A549 (cell line): Measurements from ENCODE around the gene COMMD4. TPM values are rescaled to one million over a fixed set of nuclear protein-coding genes. Genes with fewer than 3 reads are reported as not detected.
"Not testable (repeated sequence)": the region's sequence is repeated elsewhere in the genome, so short reads cannot be mapped to it uniquely, and the experiment has no call there.

Experiments used
- ATAC-seq, 2 experiments: fragments of 200-7000 bp in 1 of 2; fragments of >200 bp in 1 of 2; cut with Nextera tagmentation in 1 of 2; cut with Tn5 transposase in 1 of 2; 3 replicates each; pipeline versions ENCODE4 v1.8.0 to v1.9.1; 2018 to 2020; ENCODE audit warnings: mild to moderate bottlenecking in 1 of 2, moderate library complexity in 1 of 2
- CTCF ChIA-PET: fragments of 300-600 bp; sonication (Branson Sonifier 250); formaldehyde crosslinking; extraction: SDS; loops from one replicate; lab custom pipeline; 2021; ENCODE audit warnings: antibody characterized with exemption, inconsistent platforms; lab: Yijun Ruan, JAX
- POLR2A ChIA-PET: fragments of 350-600 bp; formaldehyde crosslinking; extraction: SDS; loops from one replicate; lab custom pipeline; 2021; ENCODE audit warnings: antibody characterized with exemption, inconsistent platforms; lab: Yijun Ruan, JAX
- DNase-seq, 2 experiments: peaks; one replicate each; pipeline versions ENCODE4 v3.0.0 to v3.0.0-alpha.2; 2011 to 2016; ENCODE audit warnings: low read depth in 1 of 2, low spot score in 1 of 2
- FAIRE-seq: peaks from 2 replicates; lab custom pipeline; 2011; peaks lifted over from hg19 to GRCh38; lab: Jason Lieb, UNC
- H3K27ac ChIP-seq, 2 experiments: fragments of >200 bp; sonication (Bioruptor Twin); formaldehyde crosslinking; 3 replicates each; pipeline ENCODE4 v1.5.1; 2016 to 2017
- H3K4me1 ChIP-seq: fragments of >200 bp; sonication (Bioruptor Twin); formaldehyde crosslinking; 3 replicates; pipeline ENCODE4 v1.6.1; 2016
- H3K4me2 ChIP-seq: fragments of >200 bp; sonication (Bioruptor Twin); formaldehyde crosslinking; 3 replicates; pipeline ENCODE4 v1.6.1; 2016
- H3K4me3 ChIP-seq: fragments of >200 bp; sonication (Bioruptor Twin); formaldehyde crosslinking; 3 replicates; pipeline ENCODE4 v1.5.1; 2016
- H3K9me3 ChIP-seq: fragments of >200 bp; sonication (Bioruptor Twin); formaldehyde crosslinking; 3 replicates; pipeline ENCODE4 v1.6.1; 2016
- ATOH8 ChIP-seq: fragments of 250-450 bp; sonication (Bioruptor Pico); IDR thresholded peaks from 2 replicates; pipeline ENCODE4 v1.5.0; 2020; ENCODE audit warnings: low read depth, mild to moderate bottlenecking, moderate library complexity
- BHLHE40 ChIP-seq: IDR thresholded peaks from 2 replicates; pipeline ENCODE4 v1.6.1; 2012; ENCODE audit warnings: low read depth, low read length, inconsistent platforms
- CHD4 ChIP-seq: fragments of 200-600 bp; sonication (generic); IDR thresholded peaks from 2 replicates; pipeline ENCODE4 v1.6.1; 2016; ENCODE audit warnings: antibody characterized with exemption, mild to moderate bottlenecking, borderline replicate concordance
- CTCF ChIP-seq: fragments of >200 bp; sonication (Bioruptor Twin); formaldehyde crosslinking; IDR thresholded peaks from 3 replicates; pipeline ENCODE4 v1.5.1; 2016
- E2F6 ChIP-seq: IDR thresholded peaks from 2 replicates; pipeline ENCODE4 v1.6.1; 2012; ENCODE audit warnings: low read depth, borderline replicate concordance
- FOSB ChIP-seq: fragments of 250-450 bp; sonication (Bioruptor Pico); IDR thresholded peaks from 2 replicates; pipeline ENCODE4 v1.5.0; 2020; ENCODE audit warnings: mild to moderate bottlenecking, moderate library complexity
- GATA3 ChIP-seq: IDR thresholded peaks from 2 replicates; pipeline ENCODE4 v1.6.1; 2012; ENCODE audit warnings: borderline replicate concordance
- HOXA7 ChIP-seq: fragments of 250-450 bp; sonication (Bioruptor Pico); IDR thresholded peaks from 2 replicates; pipeline ENCODE4 v1.5.0; 2020; ENCODE audit warnings: mild to moderate bottlenecking, moderate library complexity
- POLR2A ChIP-seq: IDR thresholded peaks from 2 replicates; pipeline ENCODE4 v1.6.1; 2012; ENCODE audit warnings: mild to moderate bottlenecking, low read length
- RAD21 ChIP-seq, 2 experiments: fragments of >200 bp in 1 of 2; sonication (Bioruptor Twin) in 1 of 2; formaldehyde crosslinking in 1 of 2; IDR thresholded peaks in 1 of 2; conservative IDR thresholded peaks in 1 of 2; 2 replicates in 1 of 2; 3 replicates in 1 of 2; pipeline ENCODE4 v1.6.1; 2012 to 2018; ENCODE audit warnings: inconsistent platforms in 1 of 2
- RARB ChIP-seq: fragments of 250-450 bp; sonication (Bioruptor Pico); IDR thresholded peaks from 2 replicates; pipeline ENCODE4 v1.8.0; 2021; ENCODE audit warnings: mild to moderate bottlenecking, moderate library complexity
- RFX5 ChIP-seq: fragments of 450-650 bp; IDR thresholded peaks from 2 replicates; pipeline ENCODE4 v1.7.1; 2014; ENCODE audit warnings: antibody characterized with exemption, mild to moderate bottlenecking, moderate library complexity
- SMC3 ChIP-seq: fragments of >200 bp; sonication (Bioruptor Twin); formaldehyde crosslinking; IDR thresholded peaks from 3 replicates; pipeline ENCODE4 v1.6.1; 2018; ENCODE audit warnings: inconsistent platforms
- TFCP2L1 ChIP-seq: fragments of 250-450 bp; sonication (Bioruptor Pico); IDR thresholded peaks from 2 replicates; pipeline ENCODE4 v1.5.0; 2021; ENCODE audit warnings: mild to moderate bottlenecking
- ZNF302 ChIP-seq: fragments of 250-450 bp; sonication (Bioruptor Pico); IDR thresholded peaks from 2 replicates; pipeline ENCODE4 v1.9.0; 2021; ENCODE audit warnings: inconsistent platforms, mild to moderate bottlenecking, moderate library complexity
- ZSCAN20 ChIP-seq: fragments of 250-450 bp; sonication (Bioruptor Pico); IDR thresholded peaks from 2 replicates; pipeline ENCODE4 v1.8.0; 2022; ENCODE audit warnings: mild to moderate bottlenecking, moderate library complexity
- whole genome bisulfite sequencing: methylation state at CpG from one replicate; pipeline ENCODE4 v1.1.6; 2017; ENCODE audit errors: missing lambda C conversion rate; 5-methylcytosine and 5-hydroxymethylcytosine counted together
- polyA plus RNA-seq, 4 experiments: library from polyadenylated mRNA; depleted of rRNA in 3 of 4; stranded (reverse); fragments of >200 nt; fragmentation: RNase III in 1 of 4; extraction: RNeasy Plus Mini Kit Qiagen cat#74134 plus additional on column Dnase treatment in 1 of 4; gene quantifications; 2 replicates in 3 of 4; 3 replicates in 1 of 4; pipeline ENCODE4 v1.2.3, GENCODE V29; 2011 to 2017

The COMMD4 gene
- polyA plus RNA-seq, 2 of the 4 experiments (the other 2 are of a cell fraction): 88.0 to 220 TPM

- 11% methylated on average over 6 of the region's 6 CpGs for WGBS
- CTCF ChIA-PET: interaction anchor here (1.4 to 2.4 kb wide), 4 partner anchors 9 to 270 kb away, joined by 3 to 12 read pairs (median 5); no protein-coding TSS in a partner anchor
- peak overlapping the region; percentile 58 for H3K4me2 ChIP-seq
These were observed 36.6 kb upstream of the COMMD4 start for GRCh38 chr15:75299311-75299688.

DNA sequence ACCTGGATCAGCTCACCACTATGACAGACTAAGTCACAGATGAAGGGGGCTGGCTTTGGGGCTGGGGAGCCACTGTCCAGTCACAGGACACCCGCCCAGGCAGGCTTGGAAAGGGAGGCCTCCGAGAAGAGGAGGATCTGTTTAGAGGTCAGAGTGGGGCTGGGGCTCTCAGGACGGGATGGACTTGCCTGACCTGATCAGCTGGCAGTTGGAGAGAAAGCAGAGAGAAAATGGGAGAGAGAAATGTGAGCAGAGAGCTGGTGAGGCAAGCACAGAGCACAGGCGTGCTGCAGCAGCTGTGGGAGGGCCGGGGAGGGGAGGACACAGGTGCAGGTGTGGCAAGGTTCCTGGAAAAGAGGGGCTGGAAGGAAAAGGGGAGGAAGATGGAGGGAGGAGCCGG, 35.8 kb upstream of the COMMD4 start:
- H3K27ac ChIP-seq, H3K4me3 ChIP-seq, ATAC-seq, H3K4me2 ChIP-seq, H3K4me1 ChIP-seq, H3K9me3 ChIP-seq, POLR2A ChIA-PET, DNase-seq, FAIRE-seq: not testable (repeated sequence)
- 41% methylated on average over 6 of the region's 6 CpGs for WGBS
- CTCF ChIA-PET: interaction anchor here (1.0 to 2.4 kb wide), 6 partner anchors 8 to 270 kb away, joined by 3 to 12 read pairs (median 4); no protein-coding TSS in a partner anchor

More at GRCh38 chr15:75299311-75299688, 36.6 kb upstream of the COMMD4 start:
- H3K4me1 ChIP-seq, FAIRE-seq, POLR2A ChIA-PET, H3K9me3 ChIP-seq, DNase-seq, H3K4me3 ChIP-seq: not testable (repeated sequence)
- ATAC-seq: peak; percentile 96 to 99
- peak; percentile 31 to 46 for TF ChIP-seq RAD21 (conservative IDR thresholded peaks at IDR 0.05 in 1 of 2, IDR thresholded peaks at IDR 0.05 in 1 of 2)
- TF ChIP-seq CTCF: peak; percentile 58
- peak; percentile 51; the same call in 2 of the 3 replicates for TF ChIP-seq SMC3
- H3K27ac ChIP-seq: 0 out of 6 replicates have a peak overlapping the region, but pooled peaks of 1 of the 2 experiments have one; percentile 66

- CTCF ChIA-PET: no interaction called here
- no peak overlapping the region for H3K27ac ChIP-seq
- no peaks in the 10 kb centered on the region for H3K4me1 ChIP-seq
- no peak overlapping the region for H3K4me2 ChIP-seq
- H3K9me3 ChIP-seq: no peaks in the 10 kb centered on the region
- DNase-seq (no peak), FAIRE-seq (no peak), ATAC-seq (no peak)
- WGBS: 34% methylated on average over 8 of the region's 9 CpGs
- H3K4me3 ChIP-seq: no peak overlapping the region
- TF ChIP-seq POLR2A (no peak), RFX5 (no peak), HOXA7 (CRISPR knock-in tag) (no peak), ZSCAN20 (CRISPR knock-in tag) (no peak)
- TF ChIP-seq, all 56 proteins: peak for 0
- POLR2A ChIA-PET: no interaction called here
These were observed 33.5 kb upstream of the COMMD4 start for GRCh38 chr15:75302318-75302717.

- FAIRE-seq, DNase-seq, POLR2A ChIA-PET, CTCF ChIA-PET, H3K27ac ChIP-seq, H3K9me3 ChIP-seq, ATAC-seq, H3K4me3 ChIP-seq, H3K4me1 ChIP-seq, H3K4me2 ChIP-seq: not testable (repeated sequence)
- WGBS: 89% methylated on average over 4 of the region's 4 CpGs
These were observed 33.1 kb upstream of the COMMD4 start for GRCh38 chr15:75302753-75303152.

- FAIRE-seq: no peak
- no peak for ATAC-seq
- Histone ChIP-seq H3K4me2 (no peak overlapping the region), H3K4me1 (peaks cover 6% of the 10 kb centered on the region; the same call in 2 of the 3 replicates), H3K9me3 (no peaks in the 10 kb centered on the region), H3K27ac (no peak overlapping the region), H3K4me3 (no peak overlapping the region)
- POLR2A ChIA-PET: no interaction called here
- DNase-seq: no peak
- CTCF ChIA-PET: interaction anchor here (1.3 to 4.1 kb wide), 7 partner anchors 15 to 535 kb away, joined by 3 to 52 read pairs (median 9); partner anchors contain the start of gene RPP25
- TF ChIP-seq BHLHE40 (no peak), TFCP2L1 (CRISPR knock-in tag) (no peak), ZNF302 (CRISPR knock-in tag) (no peak), RARB (CRISPR knock-in tag) (no peak), GATA3 (no peak), ATOH8 (CRISPR knock-in tag) (no peak), CTCF (no peak), E2F6 (no peak), POLR2A (no peak), SMC3 (no peak), CHD4 (no peak), FOSB (CRISPR knock-in tag) (no peak), RAD21 (conservative IDR thresholded peaks at IDR 0.05 in 1 of 2, IDR thresholded peaks at IDR 0.05 in 1 of 2) (no peak)
- WGBS: 17% methylated on average over 3 of the region's 3 CpGs
These were observed 29.7 kb upstream of the COMMD4 start for GRCh38 chr15:75306188-75306587.
